ENCODE results near the gene GPD2. TPM values are rescaled to one million over a fixed set of nuclear protein-coding genes. Genes with fewer than 3 reads are reported as not detected.

Gene GPD2
- total and polyA plus RNA-seq, 2 of the 13 experiments (the other 11 are each of a cell fraction or from before 2014, with no cell fraction given) = not detected

DNA sequence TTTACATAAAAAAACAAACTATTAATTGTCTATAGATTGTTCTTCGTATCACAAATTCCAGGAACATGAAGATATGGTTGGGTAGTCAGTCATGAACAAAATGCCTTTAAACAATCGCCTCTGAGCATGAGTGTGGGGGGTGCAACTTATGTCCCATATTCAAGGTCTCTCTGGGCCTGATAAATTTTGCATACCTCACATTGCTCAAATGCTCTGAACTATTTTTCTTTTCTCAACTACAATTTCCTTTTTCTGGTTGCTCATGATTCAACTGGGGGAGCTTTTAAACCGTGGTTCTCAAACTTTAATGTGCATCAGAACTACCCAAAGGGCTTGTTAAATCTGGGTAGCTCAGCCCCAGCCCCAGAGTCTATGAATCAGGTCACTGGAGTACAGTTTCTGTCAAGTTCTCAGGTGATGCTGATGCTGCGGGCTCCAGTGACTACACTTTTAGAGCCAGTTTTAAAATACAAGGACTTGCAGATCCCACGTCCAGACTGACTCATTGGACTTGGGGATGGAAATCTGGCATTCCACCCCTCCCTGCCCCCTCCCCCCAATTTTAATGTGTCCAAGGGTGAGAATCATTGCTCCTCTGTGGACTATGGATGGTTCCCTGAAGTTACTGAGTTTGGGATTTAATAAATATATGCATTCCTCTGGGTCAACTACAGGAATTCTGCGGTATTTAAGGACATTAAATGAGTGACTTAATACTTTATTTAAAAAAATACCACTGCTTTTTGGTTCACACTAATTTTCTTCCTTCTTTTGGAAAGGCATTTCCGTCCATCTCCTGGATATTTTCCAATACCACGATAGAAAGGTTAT lies 1.5 kb upstream of the GPD2 start (continued):
- TF ChIP-seq, protein P1, sequence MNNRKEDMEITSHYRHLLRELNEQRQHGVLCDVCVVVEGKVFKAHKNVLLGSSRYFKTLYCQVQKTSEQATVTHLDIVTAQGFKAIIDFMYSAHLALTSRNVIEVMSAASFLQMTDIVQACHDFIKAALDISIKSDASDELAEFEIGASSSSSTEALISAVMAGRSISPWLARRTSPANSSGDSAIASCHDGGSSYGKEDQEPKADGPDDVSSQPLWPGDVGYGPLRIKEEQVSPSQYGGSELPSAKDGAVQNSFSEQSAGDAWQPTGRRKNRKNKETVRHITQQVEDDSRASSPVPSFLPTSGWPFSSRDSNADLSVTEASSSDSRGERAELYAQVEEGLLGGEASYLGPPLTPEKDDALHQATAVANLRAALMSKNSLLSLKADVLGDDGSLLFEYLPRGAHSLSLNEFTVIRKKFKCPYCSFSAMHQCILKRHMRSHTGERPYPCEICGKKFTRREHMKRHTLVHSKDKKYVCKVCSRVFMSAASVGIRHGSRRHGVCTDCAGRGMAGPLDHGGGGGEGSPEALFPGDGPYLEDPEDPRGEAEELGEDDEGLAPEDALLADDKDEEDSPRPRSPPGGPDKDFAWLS (CRISPR knock-in tag; IDR thresholded peaks at IDR 0.05; ENCODE audit: borderline replicate concordance) = no peak
- TF ChIP-seq ZNF850 (CRISPR knock-in tag; conservative IDR thresholded peaks at IDR 0.05) (no peak), GABPB1 (CRISPR knock-in tag; IDR thresholded peaks at IDR 0.05) (no peak), TBX2 (CRISPR knock-in tag; IDR thresholded peaks at IDR 0.05; ENCODE audit: borderline replicate concordance) (no peak), POLR2AphosphoS2 (IDR thresholded peaks at IDR 0.05; ENCODE audit: low read depth, low read length) (no peak), HDAC6 (IDR thresholded peaks at IDR 0.05; ENCODE audit: low read depth, low read length) (no peak), ZNF451 (CRISPR knock-in tag; IDR thresholded peaks at IDR 0.05) (no peak), ATF7 (IDR thresholded peaks at IDR 0.05) (no peak), ATF7 (CRISPR knock-in tag; IDR thresholded peaks at IDR 0.05) (no peak)

DNA sequence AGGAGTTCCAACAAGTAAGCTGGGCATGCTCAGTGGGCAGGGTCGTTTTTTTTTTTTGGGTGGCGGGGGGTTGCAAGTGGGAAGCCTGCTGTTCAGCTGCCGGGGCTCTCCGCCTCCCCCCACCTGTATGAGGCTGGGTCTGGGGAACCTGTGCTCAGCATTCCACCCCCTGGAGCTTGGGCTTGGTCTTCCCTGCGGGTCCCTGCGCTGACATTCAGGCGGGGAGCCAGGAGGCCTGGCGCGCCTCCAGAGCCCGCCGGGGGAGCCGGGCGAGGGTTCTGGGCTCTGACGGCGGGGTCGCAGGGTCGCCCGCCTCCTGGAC lies 822 bp upstream of the GPD2 start:
- no peak for ATAC-seq
- in situ Hi-C loops (cut with HindIII; ENCODE audit: extremely low pct_ligation_motif_present, low pct_unique_long_range_greater_than_20kb) (no loop called here), intact Hi-C loops (cut with micrococcal nuclease; ENCODE audit: unreplicated experiment) (no loop called here)
- Histone ChIP-seq H3K9me3 (ENCODE audit: low read length) (no peaks in the 10 kb centered on the region), H4K20me1 (ENCODE audit: insufficient read depth, low read length) (no peaks in the 10 kb centered on the region), H3K27ac (ENCODE audit: extremely low read length, insufficient read depth, low read length) (no peak overlapping the region), H3K27me3 (ENCODE audit: control insufficient read depth in 1 of 2, insufficient read depth in 2 of 2, low read length in 2 of 2) (no peaks in the 10 kb centered on the region; a peak in 1 of 5 replicates), H3K4me3 (replicated peaks in 1 of 3; ENCODE audit: insufficient read depth in 1 of 3, low read depth in 2 of 3, low read length in 3 of 3) (no peak overlapping the region), H3K9ac (ENCODE audit: insufficient read depth, low read depth, low read length) (no peak overlapping the region), H3K4me1 (ENCODE audit: insufficient read depth, low read length) (no peaks in the 10 kb centered on the region), H3K36me3 (replicated peaks in 1 of 2; ENCODE audit: control insufficient read depth in 1 of 2, insufficient read depth in 2 of 2, low read length in 2 of 2) (no peaks in the 10 kb centered on the region), H2AFZ (ENCODE audit: low read length) (no peak overlapping the region), H3K4me2 (ENCODE audit: low read depth, low read length) (no peak overlapping the region), H3K79me2 (ENCODE audit: insufficient read depth, low read length) (no peaks in the 10 kb centered on the region)
- 85% methylated on average over 18 of the region's 18 CpGs for WGBS (ENCODE audit: low lambda C conversion rate)
- no peak for FAIRE-seq
- no peak for DNase-seq (ENCODE audit: low spot score)
- ChIA-PET CTCF (ENCODE audit: low intra/inter-chr PET ratio, low total read pairs) (no interaction called here), POLR2A (no interaction called here)
- no TSS peak for BruUV-seq (replicated peaks)
- TF ChIP-seq, protein P2, sequence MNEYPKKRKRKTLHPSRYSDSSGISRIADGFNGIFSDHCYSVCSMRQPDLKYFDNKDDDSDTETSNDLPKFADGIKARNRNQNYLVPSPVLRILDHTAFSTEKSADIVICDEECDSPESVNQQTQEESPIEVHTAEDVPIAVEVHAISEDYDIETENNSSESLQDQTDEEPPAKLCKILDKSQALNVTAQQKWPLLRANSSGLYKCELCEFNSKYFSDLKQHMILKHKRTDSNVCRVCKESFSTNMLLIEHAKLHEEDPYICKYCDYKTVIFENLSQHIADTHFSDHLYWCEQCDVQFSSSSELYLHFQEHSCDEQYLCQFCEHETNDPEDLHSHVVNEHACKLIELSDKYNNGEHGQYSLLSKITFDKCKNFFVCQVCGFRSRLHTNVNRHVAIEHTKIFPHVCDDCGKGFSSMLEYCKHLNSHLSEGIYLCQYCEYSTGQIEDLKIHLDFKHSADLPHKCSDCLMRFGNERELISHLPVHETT (CRISPR knock-in tag; conservative IDR thresholded peaks at IDR 0.05) = no peak
- TF ChIP-seq, protein P3, sequence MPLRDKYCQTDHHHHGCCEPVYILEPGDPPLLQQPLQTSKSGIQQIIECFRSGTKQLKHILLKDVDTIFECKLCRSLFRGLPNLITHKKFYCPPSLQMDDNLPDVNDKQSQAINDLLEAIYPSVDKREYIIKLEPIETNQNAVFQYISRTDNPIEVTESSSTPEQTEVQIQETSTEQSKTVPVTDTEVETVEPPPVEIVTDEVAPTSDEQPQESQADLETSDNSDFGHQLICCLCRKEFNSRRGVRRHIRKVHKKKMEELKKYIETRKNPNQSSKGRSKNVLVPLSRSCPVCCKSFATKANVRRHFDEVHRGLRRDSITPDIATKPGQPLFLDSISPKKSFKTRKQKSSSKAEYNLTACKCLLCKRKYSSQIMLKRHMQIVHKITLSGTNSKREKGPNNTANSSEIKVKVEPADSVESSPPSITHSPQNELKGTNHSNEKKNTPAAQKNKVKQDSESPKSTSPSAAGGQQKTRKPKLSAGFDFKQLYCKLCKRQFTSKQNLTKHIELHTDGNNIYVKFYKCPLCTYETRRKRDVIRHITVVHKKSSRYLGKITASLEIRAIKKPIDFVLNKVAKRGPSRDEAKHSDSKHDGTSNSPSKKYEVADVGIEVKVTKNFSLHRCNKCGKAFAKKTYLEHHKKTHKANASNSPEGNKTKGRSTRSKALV (CRISPR knock-in tag; IDR thresholded peaks at IDR 0.05) = no peak
- TF ChIP-seq ZNF484 (CRISPR knock-in tag; IDR thresholded peaks at IDR 0.05; ENCODE audit: borderline replicate concordance, low read depth) = no peak
- TF ChIP-seq, protein P4, sequence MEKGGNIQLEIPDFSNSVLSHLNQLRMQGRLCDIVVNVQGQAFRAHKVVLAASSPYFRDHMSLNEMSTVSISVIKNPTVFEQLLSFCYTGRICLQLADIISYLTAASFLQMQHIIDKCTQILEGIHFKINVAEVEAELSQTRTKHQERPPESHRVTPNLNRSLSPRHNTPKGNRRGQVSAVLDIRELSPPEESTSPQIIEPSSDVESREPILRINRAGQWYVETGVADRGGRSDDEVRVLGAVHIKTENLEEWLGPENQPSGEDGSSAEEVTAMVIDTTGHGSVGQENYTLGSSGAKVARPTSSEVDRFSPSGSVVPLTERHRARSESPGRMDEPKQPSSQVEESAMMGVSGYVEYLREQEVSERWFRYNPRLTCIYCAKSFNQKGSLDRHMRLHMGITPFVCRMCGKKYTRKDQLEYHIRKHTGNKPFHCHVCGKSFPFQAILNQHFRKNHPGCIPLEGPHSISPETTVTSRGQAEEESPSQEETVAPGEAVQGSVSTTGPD (CRISPR knock-in tag; IDR thresholded peaks at IDR 0.05) = no peak
- TF ChIP-seq ADNP (CRISPR knock-in tag; IDR thresholded peaks at IDR 0.05) = no peak
- no peak for TF ChIP-seq ZKSCAN1 (IDR thresholded peaks at IDR 0.05; ENCODE audit: low read length)
- no peak for TF ChIP-seq ZNF138 (CRISPR knock-in tag; IDR thresholded peaks at IDR 0.05; ENCODE audit: low read depth)
- no peak for TF ChIP-seq NRL (CRISPR knock-in tag; IDR thresholded peaks at IDR 0.05; ENCODE audit: borderline replicate concordance)
- TF ChIP-seq FOSL2 (CRISPR knock-in tag; IDR thresholded peaks at IDR 0.05) = no peak
